ENCODE data around the gene CCDC85A. TPM values are rescaled to one million over a fixed set of nuclear protein-coding genes. Genes with fewer than 3 reads are reported as not detected.

Gene CCDC85A
- total RNA-seq, 1 donor from 2014 or later = 4.7 TPM

GRCh38 chr2:56297671-56298070, 113.9 kb downstream of the CCDC85A start:
- intact Hi-C loops (cut with DNase I) = no loop called here
- TF ChIP-seq POLR2AphosphoS5 (IDR thresholded peaks at IDR 0.05; ENCODE audit: insufficient read depth in 1 of 2, low read depth in 1 of 2) (no peak), CTCF (IDR thresholded peaks at IDR 0.05) (no peak), POLR2A (IDR thresholded peaks at IDR 0.05) (no peak)
- H3K9me3 ChIP-seq = no peaks in the 10 kb centered on the region
- H3K27me3 ChIP-seq = no peaks in the 10 kb centered on the region
- no peak overlapping the region for H3K27ac ChIP-seq
- H3K36me3 ChIP-seq = no peaks in the 10 kb centered on the region
- H3K4me1 ChIP-seq = no peaks in the 10 kb centered on the region
- DNase-seq (ENCODE audit: extremely low spot score in 2 of 2) = no peak
- no peak overlapping the region for H3K4me3 ChIP-seq

- intact Hi-C loops (cut with DNase I) = no loop called here
- Histone ChIP-seq H3K4me3 (no peak overlapping the region), H3K27me3 (no peaks in the 10 kb centered on the region), H3K4me1 (no peaks in the 10 kb centered on the region), H3K27ac (no peak overlapping the region), H3K9me3 (no peaks in the 10 kb centered on the region), H3K36me3 (no peaks in the 10 kb centered on the region)
- DNase-seq (ENCODE audit: extremely low spot score in 2 of 2) = no peak
- no peak for TF ChIP-seq CTCF (IDR thresholded peaks at IDR 0.05)
Observed at GRCh38 chr2:56299171-56299691, 115.4 kb downstream of the CCDC85A start.

GRCh38 chr2:56309626-56310170, 125.9 kb downstream of the CCDC85A start:
- H3K27me3 ChIP-seq = no peaks in the 10 kb centered on the region
- no peaks in the 10 kb centered on the region for H3K9me3 ChIP-seq
- TF ChIP-seq CTCF (IDR thresholded peaks at IDR 0.05) (no peak), POLR2A (IDR thresholded peaks at IDR 0.05) (no peak), POLR2AphosphoS5 (IDR thresholded peaks at IDR 0.05; ENCODE audit: insufficient read depth in 1 of 2, low read depth in 1 of 2) (no peak)
- H3K36me3 ChIP-seq = no peaks in the 10 kb centered on the region
- intact Hi-C loops (cut with DNase I) = no loop called here
- no peak for DNase-seq (ENCODE audit: extremely low spot score in 2 of 2)
- no peaks in the 10 kb centered on the region for H3K4me1 ChIP-seq
- H3K27ac ChIP-seq = no peak overlapping the region
- H3K4me3 ChIP-seq = no peak overlapping the region

GRCh38 chr2:56313500-56313921, 129.7 kb downstream of the CCDC85A start:
- H3K4me1 ChIP-seq = no peaks in the 10 kb centered on the region
- H3K27me3 ChIP-seq = no peaks in the 10 kb centered on the region
- no peak overlapping the region for H3K4me3 ChIP-seq
- intact Hi-C loops (cut with DNase I) = no loop called here
- no peaks in the 10 kb centered on the region for H3K36me3 ChIP-seq
- DNase-seq (ENCODE audit: extremely low spot score in 2 of 2) = no peak
- TF ChIP-seq POLR2AphosphoS5 (IDR thresholded peaks at IDR 0.05; ENCODE audit: insufficient read depth in 1 of 2, low read depth in 1 of 2) = no peak
- TF ChIP-seq POLR2A (IDR thresholded peaks at IDR 0.05) = no peak
- TF ChIP-seq CTCF (IDR thresholded peaks at IDR 0.05) = no peak
- H3K9me3 ChIP-seq = no peaks in the 10 kb centered on the region
- H3K27ac ChIP-seq = no peak overlapping the region

GRCh38 chr2:56314371-56314770, 130.6 kb downstream of the CCDC85A start:
- TF ChIP-seq POLR2A (IDR thresholded peaks at IDR 0.05) (no peak), POLR2AphosphoS5 (IDR thresholded peaks at IDR 0.05; ENCODE audit: insufficient read depth in 1 of 2, low read depth in 1 of 2) (no peak), CTCF (IDR thresholded peaks at IDR 0.05) (no peak)
- H3K4me1 ChIP-seq = no peaks in the 10 kb centered on the region
- H3K9me3 ChIP-seq = no peaks in the 10 kb centered on the region
- no peak overlapping the region for H3K4me3 ChIP-seq
- intact Hi-C loops (cut with DNase I) = no loop called here
- no peak overlapping the region for H3K27ac ChIP-seq
- no peaks in the 10 kb centered on the region for H3K27me3 ChIP-seq
- no peaks in the 10 kb centered on the region for H3K36me3 ChIP-seq
- no peak for DNase-seq (ENCODE audit: extremely low spot score in 2 of 2)

Measured in vagina (tissue), 2 donors.